Pancreas (tissue), 10 donors: ENCODE data around the gene PPCS. TPM values are rescaled to one million over a fixed set of nuclear protein-coding genes. Genes with fewer than 3 reads are reported as not detected.
A peak's percentile ranks its signal among the peaks of the same experiment; 100 is the strongest.

Experiments used
- ATAC-seq, 4 donors: fragments of 200-7000 bp; cut with Tn5 transposase; one replicate each; pipeline versions ENCODE4 v1.8.0 to v1.9.1; 2020; ENCODE audit warnings: mild to moderate bottlenecking in 4 of 4, moderate library complexity in 4 of 4
- DNase-seq, 6 donors: peaks; one replicate each; pipeline ENCODE4 v3.0.0-alpha.2; 2020
- FAIRE-seq: peaks from 2 replicates; lab custom pipeline; 2012; peaks lifted over from hg19 to GRCh38; lab: Jason Lieb, UNC
- H3K27ac ChIP-seq, 4 donors: fragments of 200-600 bp; sonication (generic); 1 replicate in 3 of 4; 2 replicates in 1 of 4; pipeline versions ENCODE4 v1.5.0 to v1.8.0; 2020
- H3K27me3 ChIP-seq, 4 donors: fragments of 200-600 bp; one replicate each; pipeline ENCODE4 v1.8.0; 2021
- H3K36me3 ChIP-seq, 3 donors: fragments of 200-600 bp; sonication (generic) in 1 of 3; one replicate each; pipeline versions ENCODE4 v1.5.0 to v1.8.0; 2020 to 2021
- H3K4me1 ChIP-seq, 3 donors: fragments of 200-600 bp; one replicate each; pipeline ENCODE4 v1.8.0; 2021
- H3K4me3 ChIP-seq, 4 donors: fragments of 200-600 bp; sonication (generic) in 2 of 4; one replicate each; pipeline versions ENCODE4 v1.5.0 to v1.8.0; 2020 to 2021
- H3K9me3 ChIP-seq, 4 donors: fragments of 200-600 bp; one replicate each; pipeline ENCODE4 v1.8.0; 2021
- WGBS, 2 donors: extraction: QIAGEN DNeasy Blood & Tissue Kit; methylation state at CpG; one replicate each; pipeline ENCODE4 v1.1.7; 2013; 5-methylcytosine and 5-hydroxymethylcytosine counted together
- intact Hi-C, 3 donors: fragments of 100-400 bp; cut with DNase I; formaldehyde crosslinking; loops; one replicate each; pipeline versions ENCODE4 v1.11.1 to v1.14.2; 2022
- polyA plus RNA-seq, 2 donors: library from polyadenylated mRNA; stranded (reverse); fragments of 200-250 nt; gene quantifications; one replicate each; pipeline ENCODE4 v1.2.3, GENCODE V29; 2013
- total RNA-seq, 6 donors: library from RNA; stranded (reverse); fragmentation: NEBNext Ultra II Directional in 4 of 6; extraction: Animal tissue kit (Norgen Biotek cat#: 25700) in 4 of 6; gene quantifications; one replicate each; pipeline versions ENCODE4 v1.2.1 to v1.2.4, GENCODE V29; 2021 to 2023
- TF ChIP-seq, protein P1 (sequence below), 4 donors: fragments of 200-600 bp; sonication (generic) in 3 of 4; IDR thresholded peaks; one replicate each; pipeline versions ENCODE4 v1.5.0 to v1.8.0; 2021; ENCODE audit warnings: antibody characterized with exemption in 4 of 4
- donor health status: healthy with polysubstance abuse.
- donor health status: DM: no; HTN: no; CAD: no; lungs with moderate emphysema.
- donor health status: DM: no; HTN: no; CAD: no.
- donor health status: control.
- donor health status: control.
- donor health status: Bipolar disorder and iron deficiency.
- donor health status: DM: yes; HTN: yes; CAD: no.
- donor health status: DM: no; HTN: no; CAD: no.
- donor health status: DM: no; HTN: no; CAD: no.
- donor health status: DM: yes; HTN: yes; CAD: no.

Gene PPCS
- total and polyA plus RNA-seq, 8 donors = 25.5 to 62.3 (median 36.0) TPM

DNA sequence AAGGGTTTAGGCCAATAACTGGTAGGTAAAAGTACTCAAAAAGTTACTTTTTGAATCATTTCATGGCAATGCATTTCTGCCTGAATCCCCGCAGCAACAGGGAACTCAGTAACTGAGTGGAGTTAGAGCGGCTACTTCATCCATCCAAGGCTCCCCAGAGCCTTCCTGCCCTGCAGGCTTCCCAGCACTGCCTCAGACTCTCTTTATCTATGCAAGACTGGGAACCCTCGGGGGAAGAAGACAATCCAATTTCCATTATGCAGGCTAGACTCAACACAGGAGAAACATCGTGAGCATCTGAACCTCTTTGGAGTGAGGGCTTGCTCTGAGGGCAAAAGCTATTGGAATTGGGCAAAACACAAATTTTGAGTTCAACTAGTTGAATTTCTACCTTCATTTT lies 23.6 kb upstream of the PPCS start:
- TF ChIP-seq, protein P1, sequence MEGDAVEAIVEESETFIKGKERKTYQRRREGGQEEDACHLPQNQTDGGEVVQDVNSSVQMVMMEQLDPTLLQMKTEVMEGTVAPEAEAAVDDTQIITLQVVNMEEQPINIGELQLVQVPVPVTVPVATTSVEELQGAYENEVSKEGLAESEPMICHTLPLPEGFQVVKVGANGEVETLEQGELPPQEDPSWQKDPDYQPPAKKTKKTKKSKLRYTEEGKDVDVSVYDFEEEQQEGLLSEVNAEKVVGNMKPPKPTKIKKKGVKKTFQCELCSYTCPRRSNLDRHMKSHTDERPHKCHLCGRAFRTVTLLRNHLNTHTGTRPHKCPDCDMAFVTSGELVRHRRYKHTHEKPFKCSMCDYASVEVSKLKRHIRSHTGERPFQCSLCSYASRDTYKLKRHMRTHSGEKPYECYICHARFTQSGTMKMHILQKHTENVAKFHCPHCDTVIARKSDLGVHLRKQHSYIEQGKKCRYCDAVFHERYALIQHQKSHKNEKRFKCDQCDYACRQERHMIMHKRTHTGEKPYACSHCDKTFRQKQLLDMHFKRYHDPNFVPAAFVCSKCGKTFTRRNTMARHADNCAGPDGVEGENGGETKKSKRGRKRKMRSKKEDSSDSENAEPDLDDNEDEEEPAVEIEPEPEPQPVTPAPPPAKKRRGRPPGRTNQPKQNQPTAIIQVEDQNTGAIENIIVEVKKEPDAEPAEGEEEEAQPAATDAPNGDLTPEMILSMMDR (IDR thresholded peaks at IDR 0.05) = no peak

DNA sequence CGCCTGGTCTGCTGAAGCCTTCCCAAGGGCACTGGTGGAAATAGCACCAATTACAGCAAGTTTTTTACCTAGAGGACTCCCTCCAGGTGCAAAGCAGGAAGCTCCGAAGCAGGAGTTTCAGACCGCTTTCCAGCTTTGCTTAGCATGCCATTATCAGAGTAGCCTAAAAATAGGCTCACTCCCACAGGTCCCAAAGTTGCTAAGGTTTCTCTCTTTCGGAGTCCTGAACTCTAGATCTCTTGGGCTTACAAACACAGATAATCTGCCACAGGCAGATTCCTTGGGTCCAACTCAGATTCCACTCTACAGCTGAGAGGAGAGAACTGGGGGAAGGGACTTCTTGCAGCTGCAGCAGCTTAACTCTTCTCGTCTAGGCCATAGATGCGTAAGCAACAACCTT lies 23.0 kb upstream of the PPCS start:
- DNase-seq = no peak
- 92 to 93% methylated on average over 6 of the region's 6 CpGs for WGBS, 2 donors
- FAIRE-seq = no peak
- Histone ChIP-seq H3K4me1 (no peaks in the 10 kb centered on the region), H3K4me3 (no peak overlapping the region), H3K9me3 (no peaks in the 10 kb centered on the region), H3K36me3 (no peaks in the 10 kb centered on the region), H3K27me3 (no peaks in the 10 kb centered on the region), H3K27ac (no peak overlapping the region)
- no peak for ATAC-seq
- intact Hi-C loops = no loop called here
- TF ChIP-seq, protein P1 (IDR thresholded peaks at IDR 0.05) = no peak

More for the DNA sequence above, 23.6 kb upstream of the PPCS start:
- H3K4me1 ChIP-seq = no peaks in the 10 kb centered on the region
- 90 to 94% methylated on average over 4 of the region's 4 CpGs for WGBS, 2 donors
- no peak for FAIRE-seq
- H3K27me3 ChIP-seq = no peaks in the 10 kb centered on the region
- H3K36me3 ChIP-seq = no peaks in the 10 kb centered on the region
- no peaks in the 10 kb centered on the region for H3K9me3 ChIP-seq
- H3K27ac ChIP-seq = no peak overlapping the region
- no peak for ATAC-seq
- no peak for DNase-seq
- intact Hi-C loops = no loop called here
- H3K4me3 ChIP-seq = no peak overlapping the region

DNA sequence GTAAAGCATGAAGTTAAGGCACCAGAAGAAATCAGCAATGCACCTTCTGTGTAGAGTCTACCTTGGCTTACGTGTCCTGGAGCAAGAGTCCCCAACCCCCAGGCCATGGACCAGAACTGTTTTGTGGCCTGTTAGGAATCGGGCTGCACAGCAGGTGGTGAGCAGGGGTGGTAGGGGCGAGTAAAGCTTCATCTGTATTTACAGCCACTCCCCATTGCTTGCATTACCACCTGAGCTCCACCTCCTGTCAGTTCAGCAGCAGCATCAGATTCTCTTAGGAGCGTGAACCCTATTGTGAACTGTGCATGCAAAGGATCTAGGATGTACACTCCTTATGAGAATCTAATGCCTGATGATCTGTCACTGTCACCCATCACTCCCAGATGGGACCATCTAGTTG lies 22.0 kb upstream of the PPCS start:
- Histone ChIP-seq H3K4me3 (no peak overlapping the region), H3K9me3 (no peaks in the 10 kb centered on the region), H3K27me3 (no peaks in the 10 kb centered on the region), H3K27ac (no peak overlapping the region), H3K36me3 (no peaks in the 10 kb centered on the region), H3K4me1 (no peaks in the 10 kb centered on the region)
- TF ChIP-seq, protein P1 (IDR thresholded peaks at IDR 0.05) = no peak
- FAIRE-seq (no peak), ATAC-seq (no peak), DNase-seq (no peak)
- intact Hi-C loops = no loop called here
- WGBS, 2 donors = 90 to 92% methylated on average over 4 of the region's 4 CpGs

DNA sequence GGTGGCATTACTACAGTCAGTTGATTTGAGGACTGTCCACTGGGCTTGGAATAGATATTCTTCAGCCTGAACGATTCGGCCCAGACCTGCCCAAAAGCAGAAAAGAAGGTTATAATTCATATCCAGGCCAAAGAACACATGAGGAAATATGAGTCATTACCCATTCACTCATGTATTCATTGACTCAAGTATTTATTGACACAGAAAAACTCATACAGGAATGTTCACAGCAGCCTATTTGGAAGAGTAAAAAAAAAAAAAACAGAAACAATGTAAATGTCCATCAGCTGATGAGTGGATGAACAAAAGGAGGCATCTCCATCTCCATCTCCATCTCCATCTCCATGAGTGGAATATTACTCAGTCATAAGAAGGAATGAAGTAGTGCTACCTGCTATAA lies 16.4 kb upstream of the PPCS start:
- TF ChIP-seq, protein P1 (IDR thresholded peaks at IDR 0.05) = no peak
- no peak for FAIRE-seq
- H3K27ac ChIP-seq = no peak overlapping the region
- 46 to 50% methylated on average over 2 of the region's 2 CpGs for WGBS, 2 donors
- no peak overlapping the region for H3K4me3 ChIP-seq
- H3K4me1 ChIP-seq = no peaks in the 10 kb centered on the region
- peak; percentile 28 to 77 (median 52) for ATAC-seq
- DNase-seq = no peak
- H3K27me3 ChIP-seq = no peaks in the 10 kb centered on the region
- intact Hi-C loops = no loop called here
- H3K9me3 ChIP-seq = no peaks in the 10 kb centered on the region
- no peaks in the 10 kb centered on the region for H3K36me3 ChIP-seq

DNA sequence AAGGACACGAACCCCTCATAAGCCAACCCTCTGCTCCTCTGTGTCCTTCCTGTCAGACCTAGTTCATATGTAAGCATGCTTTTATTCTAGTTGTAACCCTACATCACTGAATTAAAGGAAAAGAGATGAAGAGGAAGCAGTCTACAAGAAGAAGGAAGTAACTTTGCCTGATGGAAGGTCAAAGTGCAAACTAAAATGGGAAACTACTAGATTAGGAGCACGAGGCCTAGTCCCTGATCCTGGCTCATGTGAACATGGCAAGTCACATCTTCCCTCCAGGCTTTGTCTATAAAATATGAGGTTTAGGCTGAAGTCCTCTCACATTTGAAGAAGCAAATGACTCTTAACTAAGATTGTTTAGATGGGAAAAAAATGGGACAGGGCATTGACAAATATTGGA lies 13.7 kb upstream of the PPCS start:
- DNase-seq (no peak), ATAC-seq (no peak), FAIRE-seq (no peak)
- Histone ChIP-seq H3K4me3 (no peak overlapping the region), H3K27me3 (no peaks in the 10 kb centered on the region), H3K9me3 (no peaks in the 10 kb centered on the region), H3K36me3 (no peaks in the 10 kb centered on the region), H3K4me1 (no peaks in the 10 kb centered on the region), H3K27ac (no peak overlapping the region)
- intact Hi-C loops = no loop called here
- TF ChIP-seq, protein P1 (IDR thresholded peaks at IDR 0.05) = no peak
- WGBS, 2 donors = 30% methylated on average over 2 of the region's 2 CpGs
